Measurements from ENCODE around the gene MSRB3.
A peak's percentile ranks its signal among the peaks of the same experiment; 100 is the strongest.

MSRB3 gene

GRCh38 chr12:65302891-65303290 lies 24.4 kb downstream of the MSRB3 start:
- H3K4me1 Mint-ChIP-seq: peaks cover 39% of the 10 kb centered on the region
- no peak overlapping the region for H3K4me3 Mint-ChIP-seq
- no peak for TF ChIP-seq CTCF (IDR thresholded peaks at IDR 0.05)
- H3K27ac Mint-ChIP-seq: no peak overlapping the region
- no peak for DNase-seq
- no peaks in the 10 kb centered on the region for H3K36me3 Mint-ChIP-seq (ENCODE audit: low read depth)
- H3K27me3 Mint-ChIP-seq (ENCODE audit: low read depth, poor library complexity): no peaks in the 10 kb centered on the region
- H3K9me3 Mint-ChIP-seq: no peaks in the 10 kb centered on the region

- no peak for TF ChIP-seq CTCF (IDR thresholded peaks at IDR 0.05)
- H3K4me1 Mint-ChIP-seq: peaks cover 43% of the 10 kb centered on the region
- H3K27me3 Mint-ChIP-seq (ENCODE audit: low read depth, poor library complexity): no peaks in the 10 kb centered on the region
- H3K27ac Mint-ChIP-seq: no peak overlapping the region
- H3K9me3 Mint-ChIP-seq: no peaks in the 10 kb centered on the region
- no peak for DNase-seq
- H3K4me3 Mint-ChIP-seq: no peak overlapping the region
- no peaks in the 10 kb centered on the region for H3K36me3 Mint-ChIP-seq (ENCODE audit: low read depth)
Measured at GRCh38 chr12:65305346-65305950, 27.0 kb downstream of the MSRB3 start.

DNA sequence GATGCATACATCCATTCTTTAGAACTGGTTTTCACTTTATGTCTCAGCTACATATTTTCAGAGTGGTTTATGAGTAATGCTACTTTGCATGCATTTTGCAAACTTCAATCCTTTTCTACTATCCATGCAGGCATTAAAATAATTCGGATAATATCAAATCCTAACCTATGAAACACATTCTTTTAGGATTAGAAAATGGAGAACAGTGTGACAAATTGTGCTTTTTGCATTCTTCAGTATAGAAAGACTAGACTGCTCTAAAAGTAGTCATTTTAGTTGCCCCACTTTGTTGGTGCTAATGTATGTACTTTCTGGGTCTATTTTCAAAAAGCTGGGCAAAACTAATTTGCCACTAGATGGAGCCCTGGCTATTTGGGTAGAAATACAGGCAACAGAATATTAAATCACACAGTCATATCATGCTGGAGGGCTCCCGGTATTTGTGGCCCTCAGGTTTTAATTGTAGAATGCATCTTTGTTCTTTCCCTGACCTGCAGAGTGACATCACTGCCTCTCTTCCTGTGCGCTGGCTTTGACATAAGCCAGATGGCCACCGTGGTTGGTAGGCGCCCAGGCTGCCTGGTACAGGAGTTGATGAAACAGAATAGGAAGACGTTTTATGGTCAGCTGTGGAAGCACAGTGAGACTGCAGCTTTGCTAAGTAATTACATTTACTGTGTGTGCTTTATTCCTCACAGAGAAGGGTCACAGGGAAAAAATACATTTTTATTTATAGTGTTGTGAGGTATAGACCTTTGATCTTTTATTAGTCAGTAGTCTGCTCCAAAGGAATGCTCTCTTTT lies 28.1 kb downstream of the MSRB3 start:
- TF ChIP-seq CTCF (IDR thresholded peaks at IDR 0.05): peak; percentile 64
- Mint-ChIP-seq H3K4me3 (peak overlapping the region; percentile 33), H3K27ac (peak overlapping the region; percentile 30), H3K4me1 (peaks cover 39% of the 10 kb centered on the region), H3K9me3 (no peaks in the 10 kb centered on the region), H3K36me3 (ENCODE audit: low read depth) (no peaks in the 10 kb centered on the region), H3K27me3 (ENCODE audit: low read depth, poor library complexity) (no peaks in the 10 kb centered on the region)
- peak; percentile 47 for DNase-seq

DNA sequence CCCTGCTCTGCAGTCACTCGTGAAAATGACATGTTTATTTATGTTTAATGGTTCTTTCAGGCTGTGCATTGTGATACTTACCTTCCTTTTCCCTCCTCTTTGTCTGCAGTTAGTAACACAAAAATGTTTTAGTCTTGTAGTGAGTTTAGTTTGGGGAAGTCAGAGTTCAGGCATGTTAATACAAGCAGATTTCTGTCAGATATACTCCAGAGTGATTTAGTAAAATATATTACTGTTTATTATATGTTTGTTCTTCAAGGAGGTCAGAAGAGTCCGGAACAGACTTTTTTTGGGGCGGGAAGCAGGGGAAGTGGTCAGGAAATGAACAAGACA lies 28.7 kb downstream of the MSRB3 start:
- H3K4me1 Mint-ChIP-seq: peaks cover 39% of the 10 kb centered on the region
- DNase-seq: no peak

DNA sequence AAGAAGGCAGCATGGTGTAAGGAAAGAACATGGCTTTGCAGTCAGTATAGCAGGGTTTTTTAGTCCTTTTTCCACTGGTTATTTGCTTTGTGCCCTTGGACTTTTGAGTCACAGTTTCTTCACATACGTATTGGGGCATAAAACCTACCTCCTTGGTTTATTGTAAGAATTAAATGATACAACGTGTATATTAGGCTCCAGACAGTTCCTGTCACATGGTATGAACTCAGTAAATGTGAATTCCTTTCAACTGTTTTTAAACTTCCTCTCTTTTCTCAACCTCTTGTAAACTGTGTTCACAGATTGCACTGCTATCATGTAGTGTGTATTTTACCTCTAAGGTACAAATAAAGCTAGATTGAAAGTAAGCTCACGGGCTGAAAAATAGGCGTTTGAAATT lies 29.5 kb downstream of the MSRB3 start:
- H3K27me3 Mint-ChIP-seq (ENCODE audit: low read depth, poor library complexity): no peaks in the 10 kb centered on the region
- no peak overlapping the region for H3K27ac Mint-ChIP-seq
- TF ChIP-seq CTCF (IDR thresholded peaks at IDR 0.05): no peak
- H3K9me3 Mint-ChIP-seq: no peaks in the 10 kb centered on the region
- peaks cover 35% of the 10 kb centered on the region for H3K4me1 Mint-ChIP-seq
- no peaks in the 10 kb centered on the region for H3K36me3 Mint-ChIP-seq (ENCODE audit: low read depth)
- no peak for DNase-seq
- no peak overlapping the region for H3K4me3 Mint-ChIP-seq

More for the DNA sequence above, 28.7 kb downstream of the MSRB3 start:
- Mint-ChIP-seq H3K27ac (peak overlapping the region; percentile 37), H3K9me3 (no peaks in the 10 kb centered on the region), H3K4me3 (peak overlapping the region; percentile 26), H3K36me3 (ENCODE audit: low read depth) (no peaks in the 10 kb centered on the region), H3K27me3 (ENCODE audit: low read depth, poor library complexity) (no peaks in the 10 kb centered on the region)
- TF ChIP-seq CTCF (IDR thresholded peaks at IDR 0.05): no peak

Data from nephron progenitor cell (in vitro differentiated cells).